ENCODE data around the gene PDE6B. TPM values are rescaled to one million over a fixed set of nuclear protein-coding genes. Genes with fewer than 3 reads are reported as not detected.

The PDE6B gene
- polyA plus RNA-seq, 1 experiment = 0.64 TPM

GRCh38 chr4:654503-654845, 29.1 kb downstream of the PDE6B start:
- DNase-seq (ENCODE audit: low read depth, low spot score) = no peak
- no peak overlapping the region for H3K27ac ChIP-seq (ENCODE audit: low read depth, low read length)
- POLR2A ChIA-PET = no interaction called here
- H3K4me3 ChIP-seq (ENCODE audit: low read depth, low read length) = no peak overlapping the region
- H3K9me3 ChIP-seq (ENCODE audit: control insufficient read depth, insufficient read depth, low read length) = peaks cover 83% of the 10 kb centered on the region
- TF ChIP-seq CTCF (IDR thresholded peaks at IDR 0.05; ENCODE audit: low read depth, low read length) = no peak
- peaks cover 14% of the 10 kb centered on the region for H3K27me3 ChIP-seq (ENCODE audit: control insufficient read depth, insufficient read depth, low read length)
- CTCF ChIA-PET = no interaction called here

GRCh38 chr4:654871-655463, 29.6 kb downstream of the PDE6B start:
- TF ChIP-seq CTCF (IDR thresholded peaks at IDR 0.05; ENCODE audit: low read depth, low read length) = no peak
- no peak overlapping the region for H3K4me3 ChIP-seq (ENCODE audit: low read depth, low read length)
- H3K9me3 ChIP-seq (ENCODE audit: control insufficient read depth, insufficient read depth, low read length) = peaks cover 84% of the 10 kb centered on the region
- ChIA-PET POLR2A (no interaction called here), CTCF (no interaction called here)
- DNase-seq (ENCODE audit: low read depth, low spot score) = no peak
- peaks cover 12% of the 10 kb centered on the region for H3K27me3 ChIP-seq (ENCODE audit: control insufficient read depth, insufficient read depth, low read length)
- H3K27ac ChIP-seq (ENCODE audit: low read depth, low read length) = no peak overlapping the region

- peaks cover 84% of the 10 kb centered on the region for H3K9me3 ChIP-seq (ENCODE audit: control insufficient read depth, insufficient read depth, low read length)
- H3K4me3 ChIP-seq (ENCODE audit: low read depth, low read length) = no peak overlapping the region
- DNase-seq (ENCODE audit: low read depth, low spot score) = no peak
- H3K27ac ChIP-seq (ENCODE audit: low read depth, low read length) = no peak overlapping the region
- CTCF ChIA-PET = no interaction called here
- peaks cover 8% of the 10 kb centered on the region for H3K27me3 ChIP-seq (ENCODE audit: control insufficient read depth, insufficient read depth, low read length)
- TF ChIP-seq CTCF (IDR thresholded peaks at IDR 0.05; ENCODE audit: low read depth, low read length) = no peak
- POLR2A ChIA-PET = no interaction called here
Observed at GRCh38 chr4:655464-656151, 30.2 kb downstream of the PDE6B start.

DNA sequence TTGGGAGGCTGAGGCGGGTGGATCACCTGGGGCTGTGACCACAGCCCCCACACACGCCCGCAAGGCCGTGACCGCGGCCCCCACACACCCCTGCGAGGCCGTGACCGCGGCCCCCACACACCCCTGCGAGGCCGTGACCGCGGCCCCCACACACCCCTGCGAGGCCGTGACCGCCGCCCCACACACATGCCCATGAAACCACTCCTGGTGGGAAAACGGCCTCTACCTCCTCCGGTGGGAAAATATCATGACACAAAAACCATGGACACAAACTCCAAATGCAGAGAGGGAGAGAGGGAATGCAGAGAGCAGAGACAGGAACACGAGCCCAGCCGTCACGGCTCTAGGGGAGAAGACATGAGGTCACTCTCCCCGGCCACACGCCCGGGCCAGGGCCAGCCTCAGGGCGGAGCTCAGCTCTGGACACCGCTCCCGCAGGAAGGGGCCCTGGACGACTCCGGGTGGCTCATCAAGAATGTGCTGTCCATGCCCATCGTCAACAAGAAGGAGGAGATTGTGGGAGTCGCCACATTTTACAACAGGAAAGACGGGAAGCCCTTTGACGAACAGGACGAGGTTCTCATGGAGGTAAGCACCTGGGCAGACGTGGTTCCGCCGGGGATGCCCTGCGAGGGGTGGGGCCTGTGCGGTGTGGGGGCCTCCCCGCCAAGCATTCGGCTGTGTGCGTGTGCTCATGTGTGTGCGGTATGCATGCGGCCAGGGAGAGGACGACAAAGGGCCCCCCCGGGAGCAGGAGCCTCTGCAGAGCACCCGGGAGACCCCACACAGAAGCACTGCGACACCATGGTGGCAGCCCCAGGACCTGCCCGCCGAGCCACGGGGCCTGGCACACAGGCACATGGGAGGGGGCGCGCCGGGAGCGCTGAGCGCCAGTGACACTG, 31.3 kb downstream of the PDE6B start:
- ChIA-PET CTCF (no interaction called here), POLR2A (no interaction called here)
- DNase-seq (ENCODE audit: low read depth, low spot score) = no peak
- no peak for TF ChIP-seq CTCF (IDR thresholded peaks at IDR 0.05; ENCODE audit: low read depth, low read length)
- no peak overlapping the region for H3K4me3 ChIP-seq (ENCODE audit: low read depth, low read length)
- H3K27ac ChIP-seq (ENCODE audit: low read depth, low read length) = no peak overlapping the region
- peaks cover 5% of the 10 kb centered on the region for H3K27me3 ChIP-seq (ENCODE audit: control insufficient read depth, insufficient read depth, low read length)
- peaks cover 80% of the 10 kb centered on the region for H3K9me3 ChIP-seq (ENCODE audit: control insufficient read depth, insufficient read depth, low read length)

- POLR2A ChIA-PET = no interaction called here
- no peak for TF ChIP-seq CTCF (IDR thresholded peaks at IDR 0.05; ENCODE audit: low read depth, low read length)
- CTCF ChIA-PET = no interaction called here
- DNase-seq (ENCODE audit: low read depth, low spot score) = no peak
- H3K27me3 ChIP-seq (ENCODE audit: control insufficient read depth, insufficient read depth, low read length) = peaks cover 3% of the 10 kb centered on the region
- peaks cover 84% of the 10 kb centered on the region for H3K9me3 ChIP-seq (ENCODE audit: control insufficient read depth, insufficient read depth, low read length)
- H3K27ac ChIP-seq (ENCODE audit: low read depth, low read length) = no peak overlapping the region
- H3K4me3 ChIP-seq (ENCODE audit: low read depth, low read length) = no peak overlapping the region
Observed at GRCh38 chr4:657338-657833, 32.0 kb downstream of the PDE6B start.

Data from AG04450 (cell line).